Measurements from ENCODE around the gene MT1HL1.
"Not testable (repeated sequence)": the region's sequence is repeated elsewhere in the genome, so short reads cannot be mapped to it uniquely, and the experiment has no call there.

MT1HL1 gene

DNA sequence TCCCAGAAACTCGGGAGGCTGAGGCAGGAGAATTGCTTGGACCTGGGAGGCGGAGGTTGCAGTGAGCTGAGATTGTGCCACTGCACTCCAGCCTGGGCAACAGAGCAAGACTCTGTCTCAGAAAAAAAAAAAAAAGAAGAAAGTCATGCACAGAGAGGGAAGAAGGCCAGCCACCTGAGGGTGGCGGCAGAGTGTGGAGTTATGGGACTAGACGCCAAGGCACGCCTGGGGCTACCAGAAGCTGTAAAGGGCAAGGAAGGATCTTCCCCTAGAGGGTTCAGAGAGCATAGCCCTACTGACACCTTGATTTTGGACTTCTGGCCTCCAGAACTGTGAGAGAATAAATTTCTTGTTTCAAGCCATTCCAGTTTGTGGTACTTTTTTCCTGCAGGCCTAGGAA, 30.2 kb downstream of the MT1HL1 start:
- not testable (repeated sequence) for DNase-seq

DNA sequence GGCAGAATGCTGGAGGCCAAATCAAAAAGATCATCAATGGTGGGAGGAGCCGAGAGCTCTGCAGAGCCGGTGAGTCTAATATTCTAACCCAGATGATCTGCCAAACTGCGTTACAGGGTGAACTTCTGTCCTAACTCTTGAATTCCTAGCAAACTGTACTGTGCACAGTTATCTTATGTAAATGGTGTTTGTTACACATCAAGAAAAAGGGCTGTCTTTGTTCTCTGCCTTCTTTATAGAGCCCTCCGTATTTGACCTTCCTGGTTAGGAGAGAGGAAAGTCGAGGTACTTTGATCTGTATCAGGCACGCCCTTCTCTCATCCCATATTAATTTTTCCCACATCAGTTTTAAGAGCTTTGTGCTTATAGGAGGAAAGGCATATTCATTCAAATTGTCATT, 37.6 kb downstream of the MT1HL1 start:
- no peak for DNase-seq

DNA sequence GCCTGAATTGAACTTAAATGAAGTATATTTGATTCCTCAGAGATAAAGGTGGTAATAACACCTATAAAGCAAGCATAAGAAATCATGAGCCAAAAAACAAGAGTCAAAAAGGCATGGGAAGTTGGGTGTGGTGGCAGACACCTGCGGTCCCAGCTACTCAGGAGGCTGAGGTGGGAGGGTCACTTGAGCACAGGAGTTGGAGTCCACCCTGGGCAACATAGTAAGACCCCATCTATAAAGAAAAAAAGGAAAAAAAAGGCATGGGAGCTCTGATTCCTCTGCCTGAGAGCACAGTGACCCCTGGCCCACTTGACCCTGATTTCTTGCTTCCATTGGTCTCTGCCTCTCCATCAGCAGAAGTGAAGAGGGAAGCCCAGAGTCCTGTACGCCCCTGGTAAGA, 40.3 kb downstream of the MT1HL1 start:
- DNase-seq, result no peak

DNA sequence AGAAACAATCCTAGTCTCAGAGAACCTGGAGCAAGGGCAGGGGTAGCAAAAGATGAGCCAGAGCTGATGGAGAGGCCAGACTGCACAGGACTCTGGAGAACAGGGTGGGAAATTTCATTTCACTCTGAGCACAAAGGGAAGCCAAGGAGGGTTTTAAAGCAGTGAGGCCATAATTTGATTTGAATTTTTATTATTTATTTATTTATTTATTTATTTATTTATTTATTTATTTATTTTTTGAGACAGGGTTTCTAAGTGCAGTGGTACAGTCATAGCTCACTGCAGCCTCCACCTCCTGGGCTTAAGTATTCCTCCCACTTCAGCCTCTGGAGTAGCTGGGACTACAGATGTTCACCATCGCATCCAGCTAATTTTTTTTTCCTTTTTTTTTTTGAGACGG, 45.1 kb downstream of the MT1HL1 start:
- no peak for DNase-seq

DNA sequence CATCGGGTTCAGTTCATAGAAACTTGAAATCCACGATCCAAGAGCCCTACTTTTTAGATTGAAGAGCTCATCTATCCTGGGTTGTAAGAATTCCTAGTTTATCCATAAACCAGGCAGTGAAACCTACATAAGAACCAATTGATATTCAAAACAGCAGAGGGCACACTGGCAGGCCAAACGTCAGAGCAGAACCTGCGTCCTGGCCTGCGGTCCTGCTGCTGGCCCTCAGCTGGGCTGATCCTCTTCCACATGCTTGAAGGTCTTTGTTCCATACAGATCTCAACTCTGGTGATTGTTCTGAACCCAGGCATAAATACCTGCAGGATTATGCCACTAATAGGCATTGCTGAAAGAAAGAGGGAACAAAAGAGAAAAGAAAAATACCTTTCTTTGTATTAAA, 47.0 kb downstream of the MT1HL1 start:
- DNase-seq, result no peak

Measured in NCI-H2107 (cell line).